Caco-2 (cell line): Measurements from ENCODE around the gene ATP8A2. TPM values are rescaled to one million over a fixed set of nuclear protein-coding genes. Genes with fewer than 3 reads are reported as not detected.

ENCODE experiments used
- BruUV-seq: library from RNA; stranded (reverse); fragments of 400-500 nt; replicated peaks from 2 replicates; lab custom pipeline; 2021; lab: Mats Ljungman, UMichigan
- CTCF ChIA-PET: fragments of 300-600 bp; sonication (Branson Sonifier 250); formaldehyde crosslinking; loops from one replicate; lab custom pipeline; 2022; ENCODE audit warnings: antibody characterized with exemption; lab: Charles Lee
- POLR2A ChIA-PET: fragments of 300-600 bp; sonication (Branson Sonifier 250); formaldehyde crosslinking; loops from one replicate; lab custom pipeline; 2022; ENCODE audit warnings: antibody characterized with exemption; lab: Charles Lee
- DNase-seq, 2 experiments: peaks; one replicate each; pipeline versions ENCODE4 v3.0.0 to v3.0.0-alpha.2; 2020 to 2022
- H3K27me3 ChIP-seq: replicated peaks from 2 replicates; pipeline ENCODE4 v1.6.0; 2011; ENCODE audit warnings: low read length; ENCODE audit not compliant: control insufficient read depth, insufficient read depth
- H3K36me3 ChIP-seq: 2 replicates; pipeline ENCODE4 v1.5.1; 2011; ENCODE audit warnings: low read length; ENCODE audit not compliant: control insufficient read depth, insufficient read depth
- H3K4me1 ChIP-seq: fragments of 250-450 bp; sonication (Bioruptor Pico); 2 replicates; pipeline ENCODE4 v1.5.1; 2020; ENCODE audit warnings: mild to moderate bottlenecking
- H3K4me3 ChIP-seq: 2 replicates; pipeline ENCODE4 v1.5.1; 2011; ENCODE audit warnings: low read depth, mild to moderate bottlenecking, control low read depth, low read length
- H3K9me3 ChIP-seq: fragments of 250-450 bp; sonication (Bioruptor Pico); 2 replicates; pipeline ENCODE4 v1.5.1; 2020; ENCODE audit warnings: mild to moderate bottlenecking, moderate library complexity
- H3K27ac Mint-ChIP-seq: one replicate; pipeline ENCODE4 v1.8.0; 2022; ENCODE audit warnings: mixed read lengths; ENCODE audit not compliant: unreplicated experiment
- H3K27me3 Mint-ChIP-seq: one replicate; pipeline ENCODE4 v1.8.0; 2022; ENCODE audit warnings: mixed read lengths; ENCODE audit not compliant: insufficient read depth, unreplicated experiment
- H3K36me3 Mint-ChIP-seq: one replicate; pipeline ENCODE4 v1.8.0; 2022; ENCODE audit warnings: mild to moderate bottlenecking, mixed read lengths; ENCODE audit not compliant: insufficient read depth, unreplicated experiment
- H3K4me1 Mint-ChIP-seq: one replicate; pipeline ENCODE4 v1.8.0; 2022; ENCODE audit warnings: low read depth, mixed read lengths; ENCODE audit not compliant: unreplicated experiment
- H3K4me3 Mint-ChIP-seq: one replicate; pipeline ENCODE4 v1.8.0; 2022; ENCODE audit warnings: mild to moderate bottlenecking, moderate library complexity, mixed read lengths; ENCODE audit not compliant: unreplicated experiment
- H3K9me3 Mint-ChIP-seq: one replicate; pipeline ENCODE4 v1.8.0; 2022; ENCODE audit warnings: mixed read lengths; ENCODE audit not compliant: unreplicated experiment
- CTCF ChIP-seq, 2 experiments: fragments of 200-600 bp in 1 of 2; IDR thresholded peaks; 1 replicate in 1 of 2; 2 replicates in 1 of 2; pipeline versions ENCODE4 v1.5.1 to v1.8.0; 2011 to 2022; ENCODE audit warnings: antibody characterized with exemption in 1 of 2, control low read depth in 1 of 2, inconsistent platforms in 1 of 2, low read depth in 1 of 2, low read length in 1 of 2, mild to moderate bottlenecking in 1 of 2, moderate library complexity in 1 of 2; ENCODE audit not compliant: insufficient read depth in 1 of 2, severe bottlenecking in 1 of 2, unreplicated experiment in 1 of 2
- intact Hi-C: fragments of 100-400 bp; cut with micrococcal nuclease; formaldehyde crosslinking; loops from one replicate; pipeline ENCODE4 v1.10.0; 2022; ENCODE audit not compliant: unreplicated experiment
- total RNA-seq: library from RNA; stranded (reverse); gene quantifications from 2 replicates; pipeline ENCODE4 v1.2.3, GENCODE V29; 2022

The ATP8A2 gene
- total RNA-seq, 1 experiment from 2014 or later: 0.05 TPM

GRCh38 chr13:25397763-25398162 lies 26.0 kb downstream of the ATP8A2 start:
- CTCF ChIA-PET: no interaction called here

DNA sequence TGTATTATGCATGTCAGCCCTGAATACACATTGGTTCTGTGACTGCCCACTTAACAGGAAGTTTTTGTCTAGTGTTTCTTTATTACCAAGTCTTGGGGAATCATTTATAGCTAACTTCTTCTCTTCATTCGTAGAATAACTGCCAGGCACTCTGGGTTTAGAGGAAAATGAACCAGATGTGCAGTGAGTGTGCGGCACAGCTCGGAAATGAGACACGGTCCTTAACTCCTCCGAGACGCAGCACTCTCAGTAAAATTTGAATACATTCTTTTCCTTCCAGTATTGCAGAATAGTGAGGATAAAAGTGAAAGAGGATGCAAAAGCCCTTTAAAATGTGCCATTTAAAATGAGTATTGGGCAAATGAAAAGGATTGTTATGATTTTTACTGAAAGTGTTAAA lies 29.2 kb downstream of the ATP8A2 start:
- Histone ChIP-seq H3K4me1 (no peaks in the 10 kb centered on the region), H3K27me3 (no peaks in the 10 kb centered on the region; the same call in none of the 2 replicates), H3K9me3 (no peaks in the 10 kb centered on the region), H3K36me3 (no peaks in the 10 kb centered on the region), H3K4me3 (no peak overlapping the region)
- CTCF ChIA-PET: no interaction called here
- no peaks in the 10 kb centered on the region for H3K36me3 Mint-ChIP-seq
- TF ChIP-seq CTCF (IDR thresholded peaks at IDR 0.05; ENCODE audit: insufficient read depth in 1 of 2, low read depth in 1 of 2, low read length in 1 of 2, severe bottlenecking in 1 of 2, unreplicated experiment in 1 of 2): no peak
- H3K4me1 Mint-ChIP-seq: no peaks in the 10 kb centered on the region
- no peak overlapping the region for H3K27ac Mint-ChIP-seq
- no peak for DNase-seq
- H3K9me3 Mint-ChIP-seq: peaks cover 10% of the 10 kb centered on the region
- H3K4me3 Mint-ChIP-seq: no peak overlapping the region
- intact Hi-C loops: no loop called here
- POLR2A ChIA-PET: no interaction called here
- BruUV-seq: no TSS peak
- peaks cover 28% of the 10 kb centered on the region for H3K27me3 Mint-ChIP-seq

More at GRCh38 chr13:25397763-25398162, 26.0 kb downstream of the ATP8A2 start:
- Histone ChIP-seq H3K9me3 (no peaks in the 10 kb centered on the region; the same call in 1 of the 2 replicates), H3K4me3 (no peak overlapping the region), H3K27me3 (no peaks in the 10 kb centered on the region), H3K4me1 (no peaks in the 10 kb centered on the region), H3K36me3 (no peaks in the 10 kb centered on the region)
- intact Hi-C loops: no loop called here
- Mint-ChIP-seq H3K36me3 (no peaks in the 10 kb centered on the region), H3K27me3 (peaks cover 8% of the 10 kb centered on the region), H3K9me3 (peaks cover 16% of the 10 kb centered on the region), H3K4me1 (no peaks in the 10 kb centered on the region), H3K27ac (no peak overlapping the region), H3K4me3 (no peak overlapping the region)
- TF ChIP-seq CTCF (IDR thresholded peaks at IDR 0.05; ENCODE audit: insufficient read depth in 1 of 2, low read depth in 1 of 2, low read length in 1 of 2, severe bottlenecking in 1 of 2, unreplicated experiment in 1 of 2): no peak
- POLR2A ChIA-PET: no interaction called here
- DNase-seq: no peak
- no TSS peak for BruUV-seq

- Mint-ChIP-seq H3K36me3 (no peaks in the 10 kb centered on the region), H3K27ac (no peak overlapping the region), H3K4me1 (no peaks in the 10 kb centered on the region), H3K27me3 (peaks cover 28% of the 10 kb centered on the region), H3K9me3 (peaks cover 10% of the 10 kb centered on the region), H3K4me3 (no peak overlapping the region)
- CTCF ChIA-PET: no interaction called here
- Histone ChIP-seq H3K27me3 (no peaks in the 10 kb centered on the region; the same call in none of the 2 replicates), H3K36me3 (no peaks in the 10 kb centered on the region), H3K4me1 (no peaks in the 10 kb centered on the region), H3K4me3 (no peak overlapping the region), H3K9me3 (no peaks in the 10 kb centered on the region)
- POLR2A ChIA-PET: no interaction called here
- intact Hi-C loops: no loop called here
- BruUV-seq: no TSS peak
- no peak for DNase-seq
- no peak for TF ChIP-seq CTCF (IDR thresholded peaks at IDR 0.05; ENCODE audit: insufficient read depth in 1 of 2, low read depth in 1 of 2, low read length in 1 of 2, severe bottlenecking in 1 of 2, unreplicated experiment in 1 of 2)
Observed at GRCh38 chr13:25401958-25402357, 30.2 kb downstream of the ATP8A2 start.
